Neuronal stem cell (in vitro differentiated cells): Measurements from ENCODE around the gene FLNC.

Experiments
- DNase-seq: peaks from one replicate; pipeline ENCODE4 v3.0.0-alpha.2; 2013; ENCODE audit warnings: low spot score
- H2AFZ ChIP-seq: one replicate; pipeline ENCODE4 v1.6.1; 2013; ENCODE audit warnings: mild to moderate bottlenecking, low read length, inconsistent platforms
- H2AK5ac ChIP-seq: 2 replicates; pipeline ENCODE4 v1.6.1; 2013; ENCODE audit warnings: low read depth, mild to moderate bottlenecking, inconsistent platforms, low read length, moderate library complexity, mixed read lengths
- H2BK120ac ChIP-seq: 2 replicates; pipeline ENCODE4 v1.6.1; 2013; ENCODE audit warnings: low read depth, mild to moderate bottlenecking, inconsistent platforms, low read length, moderate library complexity, mixed read lengths
- H2BK12ac ChIP-seq: one replicate; pipeline ENCODE4 v1.6.1; 2013; ENCODE audit warnings: low read length, inconsistent platforms
- H2BK15ac ChIP-seq: 2 replicates; pipeline ENCODE4 v1.6.1; 2013; ENCODE audit warnings: mild to moderate bottlenecking, low read length, inconsistent platforms, mixed read lengths
- H2BK5ac ChIP-seq: one replicate; pipeline ENCODE4 v1.6.1; 2013; ENCODE audit warnings: inconsistent platforms, mild to moderate bottlenecking, low read length, moderate library complexity
- H3K14ac ChIP-seq: one replicate; pipeline ENCODE4 v1.6.1; 2013; ENCODE audit warnings: low read length, inconsistent platforms
- H3K18ac ChIP-seq: 2 replicates; pipeline ENCODE4 v1.6.1; 2013; ENCODE audit warnings: low read length, inconsistent platforms
- H3K23ac ChIP-seq: 2 replicates; pipeline ENCODE4 v1.6.1; 2013; ENCODE audit warnings: low read depth, mild to moderate bottlenecking, mixed read lengths, low read length, inconsistent platforms; ENCODE audit not compliant: poor library complexity
- H3K27ac ChIP-seq: replicated peaks from 3 replicates; pipeline ENCODE4 v1.5.1; 2013; ENCODE audit warnings: low read length, inconsistent platforms
- H3K27me3 ChIP-seq, 3 experiments: 2 replicates each; pipeline ENCODE4 v1.6.1; 2013; ENCODE audit warnings: low read length in 3 of 3, mild to moderate bottlenecking in 2 of 3, inconsistent platforms in 1 of 3, low read depth in 1 of 3, mixed read lengths in 1 of 3, moderate library complexity in 1 of 3; ENCODE audit not compliant: control insufficient read depth in 3 of 3, insufficient read depth in 3 of 3
- H3K36me3 ChIP-seq, 2 donors: replicated peaks in 1 of 2; 2 replicates each; pipeline ENCODE4 v1.6.1; 2013; ENCODE audit warnings: low read length in 2 of 2; ENCODE audit not compliant: control insufficient read depth in 2 of 2, insufficient read depth in 2 of 2
- H3K4ac ChIP-seq: 2 replicates; pipeline ENCODE4 v1.6.1; 2013; ENCODE audit warnings: inconsistent platforms, mild to moderate bottlenecking, low read length, moderate library complexity
- H3K4me1 ChIP-seq, 2 donors: 1 replicate in 1 of 2; 2 replicates in 1 of 2; pipeline ENCODE4 v1.6.1; 2013; ENCODE audit warnings: low read length in 2 of 2, low read depth in 1 of 2; ENCODE audit not compliant: control insufficient read depth in 2 of 2, insufficient read depth in 1 of 2
- H3K4me2 ChIP-seq: one replicate; pipeline ENCODE4 v1.6.1; 2013; ENCODE audit warnings: mild to moderate bottlenecking, low read length, inconsistent platforms; ENCODE audit not compliant: insufficient read depth, poor library complexity, severe bottlenecking
- H3K4me3 ChIP-seq, 2 donors: 2 replicates each; pipeline ENCODE4 v1.5.1; 2013; ENCODE audit warnings: low read length in 2 of 2, mild to moderate bottlenecking in 2 of 2, inconsistent platforms in 1 of 2, moderate library complexity in 1 of 2
- H3K79me1 ChIP-seq: one replicate; pipeline ENCODE4 v1.6.1; 2013; ENCODE audit warnings: low read depth, mild to moderate bottlenecking, inconsistent platforms, low read length, moderate library complexity
- H3K9ac ChIP-seq: one replicate; pipeline ENCODE4 v1.6.1; 2013; ENCODE audit warnings: mild to moderate bottlenecking, low read depth, low read length, inconsistent platforms; ENCODE audit not compliant: poor library complexity
- H3K9me3 ChIP-seq, 2 donors: replicated peaks in 1 of 2; 2 replicates each; pipeline versions ENCODE3 to v1.6.1; 2013; ENCODE audit warnings: low read length in 2 of 2, mild to moderate bottlenecking in 2 of 2, inconsistent platforms in 1 of 2, low read depth in 1 of 2, mixed read lengths in 1 of 2, moderate library complexity in 1 of 2; ENCODE audit not compliant: control insufficient read depth in 2 of 2, insufficient read depth in 1 of 2
- H4K8ac ChIP-seq: one replicate; pipeline ENCODE4 v1.6.1; 2013; ENCODE audit warnings: low read depth, mild to moderate bottlenecking, inconsistent platforms, low read length, moderate library complexity
- H4K91ac ChIP-seq: one replicate; pipeline ENCODE4 v1.6.1; 2013; ENCODE audit warnings: low read length, low read depth, mild to moderate bottlenecking, inconsistent platforms; ENCODE audit not compliant: poor library complexity
- WGBS, 2 donors: extraction: QIAGEN DNeasy Blood & Tissue Kit; methylation state at CpG; one replicate each; pipeline ENCODE4 v1.1.7; 2013; ENCODE audit warnings: missing lambda C conversion rate in 2 of 2, mixed read lengths in 1 of 2; ENCODE audit not compliant: insufficient read length in 2 of 2, insufficient replicate concordance in 1 of 2; ENCODE audit errors: extremely low coverage in 2 of 2; 5-methylcytosine and 5-hydroxymethylcytosine counted together

The FLNC gene

GRCh38 chr7:128811631-128812430 is 18.4 kb upstream of the FLNC start:
- no CpG with 5 or more reads among the region's 11 CpGs for WGBS, 2 donors
- H3K4me1 ChIP-seq: peaks cover 0 to 8% of the 10 kb centered on the region in 2 donors
- H2AK5ac ChIP-seq: no peak overlapping the region
- no peaks in the 10 kb centered on the region for H3K27me3 ChIP-seq
- H3K79me1 ChIP-seq: no peaks in the 10 kb centered on the region
- no peak overlapping the region for H2BK12ac ChIP-seq
- peaks cover 38 to 45% of the 10 kb centered on the region in 2 donors for H3K36me3 ChIP-seq
- H3K23ac ChIP-seq: no peak overlapping the region
- H3K27ac ChIP-seq: no peak overlapping the region
- no peak for DNase-seq
- no peak overlapping the region for H3K14ac ChIP-seq
- H4K91ac ChIP-seq: no peak overlapping the region
- no peak overlapping the region for H2BK120ac ChIP-seq
- no peak overlapping the region for H2AFZ ChIP-seq
- H3K4me3 ChIP-seq: no peak overlapping the region
- H3K4me2 ChIP-seq: no peak overlapping the region
- no peak overlapping the region for H2BK15ac ChIP-seq
- no peak overlapping the region for H2BK5ac ChIP-seq
- H3K4ac ChIP-seq: no peak overlapping the region
- H4K8ac ChIP-seq: no peak overlapping the region
- H3K18ac ChIP-seq: no peak overlapping the region
- H3K9me3 ChIP-seq: no peaks in the 10 kb centered on the region
- H3K9ac ChIP-seq: no peak overlapping the region

GRCh38 chr7:128812514-128813168 is 17.6 kb upstream of the FLNC start:
- no peak overlapping the region for H3K27ac ChIP-seq
- no peak overlapping the region for H4K8ac ChIP-seq
- H3K79me1 ChIP-seq: no peaks in the 10 kb centered on the region
- no peak overlapping the region for H4K91ac ChIP-seq
- peaks cover 0 to 8% of the 10 kb centered on the region in 2 donors for H3K4me1 ChIP-seq
- H3K23ac ChIP-seq: no peak overlapping the region
- H3K4ac ChIP-seq: no peak overlapping the region
- no peak overlapping the region for H3K14ac ChIP-seq
- no peaks in the 10 kb centered on the region for H3K9me3 ChIP-seq
- H2BK12ac ChIP-seq: no peak overlapping the region
- peaks cover 34 to 38% of the 10 kb centered on the region in 2 donors for H3K36me3 ChIP-seq
- H3K4me2 ChIP-seq: no peak overlapping the region
- peak overlapping the region; percentile 15 for H3K18ac ChIP-seq
- no peak overlapping the region for H2BK120ac ChIP-seq
- no peak overlapping the region for H2AFZ ChIP-seq
- peak overlapping the region; percentile 56 for H3K9ac ChIP-seq
- DNase-seq: no peak
- H2BK5ac ChIP-seq: no peak overlapping the region
- H2AK5ac ChIP-seq: no peak overlapping the region
- no CpG with 5 or more reads among the region's 11 CpGs for WGBS, 2 donors
- H3K4me3 ChIP-seq: no peak overlapping the region
- H2BK15ac ChIP-seq: no peak overlapping the region
- H3K27me3 ChIP-seq: no peaks in the 10 kb centered on the region

DNA sequence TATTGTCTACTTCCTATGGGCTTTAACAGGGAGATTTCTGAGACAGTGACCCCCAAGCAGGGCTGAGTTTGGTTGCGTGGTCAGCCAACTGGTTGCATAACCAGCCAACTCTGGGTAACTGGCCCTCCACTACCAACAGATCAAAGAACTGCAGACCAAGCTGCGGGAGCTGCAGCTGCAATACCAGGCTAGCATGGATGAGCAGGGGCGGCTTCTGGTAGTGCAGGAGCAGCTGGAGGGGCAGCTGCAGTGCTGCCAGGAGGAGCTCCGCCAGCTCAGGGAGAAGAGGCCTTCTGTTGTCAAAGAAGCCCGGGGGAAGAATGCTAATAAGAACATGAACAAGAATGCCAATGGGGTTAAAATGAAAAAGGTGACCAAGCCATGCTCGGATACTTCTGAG is 15.7 kb upstream of the FLNC start:
- Histone ChIP-seq H3K27me3 (no peaks in the 10 kb centered on the region), H3K4ac (no peak overlapping the region), H3K9ac (no peak overlapping the region), H3K4me1 (peaks cover 0 to 10% of the 10 kb centered on the region in 2 donors), H2BK15ac (no peak overlapping the region), H2AFZ (no peak overlapping the region), H2BK120ac (no peak overlapping the region), H3K36me3 (peaks cover 26 to 28% of the 10 kb centered on the region in 2 donors), H4K91ac (no peak overlapping the region), H3K79me1 (no peaks in the 10 kb centered on the region), H4K8ac (no peak overlapping the region), H2AK5ac (no peak overlapping the region), H3K9me3 (no peaks in the 10 kb centered on the region), H2BK5ac (no peak overlapping the region), H3K27ac (no peak overlapping the region), H3K23ac (no peak overlapping the region), H3K4me3 (no peak overlapping the region), H2BK12ac (no peak overlapping the region), H3K14ac (no peak overlapping the region), H3K4me2 (no peak overlapping the region), H3K18ac (no peak overlapping the region)
- no peak for DNase-seq
- WGBS, 2 donors: no CpG with 5 or more reads among the region's 6 CpGs

DNA sequence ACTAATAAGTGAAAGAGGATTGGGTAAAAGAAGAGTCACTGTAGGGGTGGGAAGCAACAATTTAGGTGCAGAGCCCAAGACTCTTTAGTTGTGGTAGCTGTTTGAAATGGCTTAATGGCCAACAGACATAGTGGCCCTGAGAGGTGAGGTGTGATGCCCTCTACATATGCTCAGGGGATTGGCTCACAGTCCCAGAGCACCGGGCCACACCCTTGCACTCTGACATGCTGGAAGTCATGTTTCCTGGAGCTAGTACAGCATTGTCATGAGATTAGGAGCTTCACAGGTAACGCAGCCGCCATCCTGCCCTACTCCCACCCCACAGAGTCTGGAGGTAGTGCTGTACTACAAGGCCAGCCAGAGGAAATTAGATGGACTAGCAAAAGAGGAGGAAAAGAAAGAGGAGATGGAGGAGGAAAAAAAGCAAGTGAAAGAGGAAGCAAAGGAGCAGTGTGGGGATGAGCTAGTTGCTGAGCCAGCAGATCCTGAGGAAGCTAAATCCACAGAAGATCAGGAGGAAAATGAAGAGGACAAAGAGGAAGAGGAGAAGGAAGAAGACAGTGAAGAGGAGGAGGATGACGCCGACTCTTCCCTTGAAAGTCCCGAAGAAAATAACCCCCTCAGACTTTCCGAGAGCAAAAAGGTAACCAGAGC is 14.8 kb upstream of the FLNC start:
- Histone ChIP-seq H3K9ac (no peak overlapping the region), H2BK120ac (no peak overlapping the region), H3K79me1 (no peaks in the 10 kb centered on the region), H3K14ac (no peak overlapping the region), H3K18ac (no peak overlapping the region), H3K23ac (no peak overlapping the region), H4K91ac (no peak overlapping the region), H3K4me2 (no peak overlapping the region), H2BK15ac (no peak overlapping the region), H4K8ac (no peak overlapping the region), H2AFZ (no peak overlapping the region), H3K4me1 (peaks cover 0 to 10% of the 10 kb centered on the region in 2 donors), H3K4me3 (no peak overlapping the region), H3K36me3 (peaks cover 16 to 22% of the 10 kb centered on the region in 2 donors), H3K4ac (no peak overlapping the region), H3K27ac (no peak overlapping the region), H2BK12ac (no peak overlapping the region), H3K27me3 (no peaks in the 10 kb centered on the region), H2BK5ac (no peak overlapping the region), H2AK5ac (no peak overlapping the region), H3K9me3 (no peaks in the 10 kb centered on the region)
- WGBS, 2 donors: no CpG with 5 or more reads among the region's 7 CpGs
- no peak for DNase-seq
